Measurements from ENCODE around the gene XIST. TPM values are rescaled to one million over a fixed set of nuclear protein-coding genes. Genes with fewer than 3 reads are reported as not detected.

XIST gene
- total RNA-seq, 1 experiment from 2014 or later = 1.0 TPM

DNA sequence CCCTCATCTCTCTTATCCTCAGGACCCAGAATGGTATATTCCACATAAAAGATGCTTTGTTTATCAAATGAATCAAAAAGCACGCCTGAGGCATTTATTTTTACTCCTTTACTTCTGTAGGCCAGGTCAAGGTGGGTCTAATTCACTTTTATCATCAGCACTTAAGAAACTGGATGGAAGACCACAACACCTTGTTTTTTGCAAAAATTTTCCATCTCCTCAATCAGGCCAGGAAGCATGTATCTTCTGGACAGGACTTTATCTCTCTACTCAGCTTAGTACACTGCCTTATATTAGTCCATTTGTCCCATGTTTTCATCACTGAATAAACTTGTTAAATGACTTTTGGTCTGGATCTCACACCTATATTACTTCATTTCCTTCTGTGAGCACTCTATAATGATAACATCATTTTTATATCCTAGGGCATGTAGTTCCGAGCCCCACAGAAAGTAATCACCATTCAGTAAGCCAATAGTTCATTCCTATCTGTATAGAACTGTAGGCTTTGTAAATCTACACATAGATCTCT lies 29.0 kb downstream of the XIST start:
- Histone ChIP-seq H3K27me3 (ENCODE audit: insufficient read depth, low read length) (no peaks in the 10 kb centered on the region; the same call in 1 of the 2 replicates), H3K9ac (ENCODE audit: low read length) (no peak overlapping the region), H3K27ac (ENCODE audit: low read depth, low read length) (no peak overlapping the region), H3K9me3 (ENCODE audit: control insufficient read depth in 1 of 2, insufficient read depth in 1 of 2, low read depth in 1 of 2, low read length in 2 of 2) (no peaks in the 10 kb centered on the region), H3K4me3 (replicated peaks in 1 of 2; ENCODE audit: low read depth in 1 of 2, low read length in 2 of 2) (no peak overlapping the region), H3K4me1 (ENCODE audit: control insufficient read depth in 1 of 2, insufficient read depth in 2 of 2, low read length in 2 of 2) (no peaks in the 10 kb centered on the region), H2AFZ (ENCODE audit: low read depth, low read length, poor library complexity, severe bottlenecking) (no peak overlapping the region), H3K36me3 (ENCODE audit: control insufficient read depth in 1 of 2, insufficient read depth in 2 of 2, low read length in 2 of 2) (no peaks in the 10 kb centered on the region), H3K9me2 (ENCODE audit: insufficient read depth) (no peaks in the 10 kb centered on the region), H3K79me2 (ENCODE audit: insufficient read depth, low read length) (no peaks in the 10 kb centered on the region), H4K20me1 (ENCODE audit: insufficient read depth) (no peaks in the 10 kb centered on the region), H3K4me2 (ENCODE audit: low read length) (no peak overlapping the region)
- ChIA-PET POLR2A (no interaction called here), CTCF (no interaction called here), RAD21 (ENCODE audit: low non-redundant PET in 1 of 2, low total read pairs in 2 of 2, uncharacterized antibody in 2 of 2, unreplicated experiment in 2 of 2) (no interaction called here)
- DNase-seq (ENCODE audit: low read depth, low spot score) = no peak
- no peak for ATAC-seq
- TF ChIP-seq ZNF274 (IDR thresholded peaks at IDR 0.05; ENCODE audit: low read depth, low read length) (no peak), CBX3 (IDR thresholded peaks at IDR 0.05; ENCODE audit: low read depth) (no peak), POLR2A (IDR thresholded peaks at IDR 0.05; ENCODE audit: borderline replicate concordance, extremely low read depth, insufficient read depth, insufficient read length) (no peak), CEBPB (IDR thresholded peaks at IDR 0.05; ENCODE audit: low read depth) (no peak), RAD21 (IDR thresholded peaks at IDR 0.05; ENCODE audit: low read depth) (no peak), EZH2 (IDR thresholded peaks at IDR 0.05) (no peak), EGR1 (IDR thresholded peaks at IDR 0.05; ENCODE audit: low read depth) (no peak), POLR2AphosphoS5 (IDR thresholded peaks at IDR 0.05; ENCODE audit: low read depth, low read length) (no peak), YY1 (IDR thresholded peaks at IDR 0.05; ENCODE audit: extremely low read depth, insufficient replicate concordance, low read depth, low read length) (no peak), SIN3A (IDR thresholded peaks at IDR 0.05; ENCODE audit: low read depth) (no peak)
- TF ChIP-seq, protein P1, sequence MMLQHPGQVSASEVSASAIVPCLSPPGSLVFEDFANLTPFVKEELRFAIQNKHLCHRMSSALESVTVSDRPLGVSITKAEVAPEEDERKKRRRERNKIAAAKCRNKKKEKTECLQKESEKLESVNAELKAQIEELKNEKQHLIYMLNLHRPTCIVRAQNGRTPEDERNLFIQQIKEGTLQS (IDR thresholded peaks at IDR 0.05) = no peak
- TF ChIP-seq, protein P2, sequence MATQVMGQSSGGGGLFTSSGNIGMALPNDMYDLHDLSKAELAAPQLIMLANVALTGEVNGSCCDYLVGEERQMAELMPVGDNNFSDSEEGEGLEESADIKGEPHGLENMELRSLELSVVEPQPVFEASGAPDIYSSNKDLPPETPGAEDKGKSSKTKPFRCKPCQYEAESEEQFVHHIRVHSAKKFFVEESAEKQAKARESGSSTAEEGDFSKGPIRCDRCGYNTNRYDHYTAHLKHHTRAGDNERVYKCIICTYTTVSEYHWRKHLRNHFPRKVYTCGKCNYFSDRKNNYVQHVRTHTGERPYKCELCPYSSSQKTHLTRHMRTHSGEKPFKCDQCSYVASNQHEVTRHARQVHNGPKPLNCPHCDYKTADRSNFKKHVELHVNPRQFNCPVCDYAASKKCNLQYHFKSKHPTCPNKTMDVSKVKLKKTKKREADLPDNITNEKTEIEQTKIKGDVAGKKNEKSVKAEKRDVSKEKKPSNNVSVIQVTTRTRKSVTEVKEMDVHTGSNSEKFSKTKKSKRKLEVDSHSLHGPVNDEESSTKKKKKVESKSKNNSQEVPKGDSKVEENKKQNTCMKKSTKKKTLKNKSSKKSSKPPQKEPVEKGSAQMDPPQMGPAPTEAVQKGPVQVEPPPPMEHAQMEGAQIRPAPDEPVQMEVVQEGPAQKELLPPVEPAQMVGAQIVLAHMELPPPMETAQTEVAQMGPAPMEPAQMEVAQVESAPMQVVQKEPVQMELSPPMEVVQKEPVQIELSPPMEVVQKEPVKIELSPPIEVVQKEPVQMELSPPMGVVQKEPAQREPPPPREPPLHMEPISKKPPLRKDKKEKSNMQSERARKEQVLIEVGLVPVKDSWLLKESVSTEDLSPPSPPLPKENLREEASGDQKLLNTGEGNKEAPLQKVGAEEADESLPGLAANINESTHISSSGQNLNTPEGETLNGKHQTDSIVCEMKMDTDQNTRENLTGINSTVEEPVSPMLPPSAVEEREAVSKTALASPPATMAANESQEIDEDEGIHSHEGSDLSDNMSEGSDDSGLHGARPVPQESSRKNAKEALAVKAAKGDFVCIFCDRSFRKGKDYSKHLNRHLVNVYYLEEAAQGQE (IDR thresholded peaks at IDR 0.05; ENCODE audit: low read depth) = no peak
- TF ChIP-seq, protein P3, sequence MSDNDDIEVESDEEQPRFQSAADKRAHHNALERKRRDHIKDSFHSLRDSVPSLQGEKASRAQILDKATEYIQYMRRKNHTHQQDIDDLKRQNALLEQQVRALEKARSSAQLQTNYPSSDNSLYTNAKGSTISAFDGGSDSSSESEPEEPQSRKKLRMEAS (IDR thresholded peaks at IDR 0.05) = no peak
- intact Hi-C loops (cut with micrococcal nuclease) = no loop called here
- no TSS peak for BruUV-seq (replicated peaks)

Measured in HCT116 (cell line).